Chondrocyte (in vitro differentiated cells): Measurements from ENCODE around the gene CCDC180. TPM values are rescaled to one million over a fixed set of nuclear protein-coding genes. Genes with fewer than 3 reads are reported as not detected.

ENCODE experiments used
- DNase-seq: peaks from one replicate; pipeline ENCODE4 v3.0.0; 2021; ENCODE audit warnings: mixed read lengths, low spot score
- H3K27ac Mint-ChIP-seq: one replicate; pipeline ENCODE4 v1.8.0; 2021; ENCODE audit warnings: mild to moderate bottlenecking, moderate library complexity, mixed read lengths; ENCODE audit not compliant: unreplicated experiment
- H3K27me3 Mint-ChIP-seq: 2 replicates; pipeline ENCODE4 v1.8.0; 2021; ENCODE audit warnings: low read depth, mixed read lengths
- H3K36me3 Mint-ChIP-seq: 2 replicates; pipeline ENCODE4 v1.8.0; 2021; ENCODE audit warnings: low read depth, mixed read lengths
- H3K4me1 Mint-ChIP-seq: 2 replicates; pipeline ENCODE4 v1.8.0; 2021; ENCODE audit warnings: low read depth, mild to moderate bottlenecking, mixed read lengths
- H3K4me3 Mint-ChIP-seq: one replicate; pipeline ENCODE4 v1.8.0; 2021; ENCODE audit warnings: mild to moderate bottlenecking, moderate library complexity, mixed read lengths; ENCODE audit not compliant: unreplicated experiment
- H3K9me3 Mint-ChIP-seq: 2 replicates; pipeline ENCODE4 v1.8.0; 2021; ENCODE audit warnings: low read depth, mixed read lengths
- total RNA-seq: library from RNA; stranded (reverse); gene quantifications from 3 replicates; pipeline ENCODE4 v1.2.1, GENCODE V29; 2021
- TF ChIP-seq, protein P1 (sequence below): fragments of 200-600 bp; sonication (generic); IDR thresholded peaks from 2 replicates; pipeline ENCODE4 v1.5.0; 2021; ENCODE audit warnings: antibody characterized with exemption, mild to moderate bottlenecking, moderate library complexity

Gene CCDC180
- total RNA-seq, 1 donor from 2014 or later = 5.1 TPM

DNA sequence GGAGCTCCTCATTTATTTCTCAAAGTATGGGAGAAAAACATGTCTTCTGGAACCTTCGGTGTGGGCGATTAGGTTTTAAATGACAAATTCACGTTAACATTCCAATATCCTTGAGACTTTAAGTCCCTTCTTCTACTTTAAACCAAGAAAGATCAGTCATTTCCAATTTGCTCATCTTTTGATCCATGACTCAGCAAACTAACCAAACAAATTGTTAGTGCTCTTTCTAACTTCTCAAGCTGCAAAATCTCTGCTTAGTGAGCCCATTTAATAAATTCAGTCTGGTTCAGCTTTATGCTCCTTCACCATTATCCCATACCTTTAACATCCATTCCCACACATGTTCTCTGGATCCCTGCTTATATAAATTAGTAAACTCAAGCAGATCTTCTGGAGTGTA lies 5.5 kb upstream of the CCDC180 start:
- Mint-ChIP-seq H3K4me1 (no peaks in the 10 kb centered on the region), H3K27ac (no peak overlapping the region), H3K9me3 (peaks cover 47% of the 10 kb centered on the region), H3K27me3 (no peaks in the 10 kb centered on the region), H3K36me3 (peaks cover 8% of the 10 kb centered on the region), H3K4me3 (no peak overlapping the region)
- TF ChIP-seq, protein P1, sequence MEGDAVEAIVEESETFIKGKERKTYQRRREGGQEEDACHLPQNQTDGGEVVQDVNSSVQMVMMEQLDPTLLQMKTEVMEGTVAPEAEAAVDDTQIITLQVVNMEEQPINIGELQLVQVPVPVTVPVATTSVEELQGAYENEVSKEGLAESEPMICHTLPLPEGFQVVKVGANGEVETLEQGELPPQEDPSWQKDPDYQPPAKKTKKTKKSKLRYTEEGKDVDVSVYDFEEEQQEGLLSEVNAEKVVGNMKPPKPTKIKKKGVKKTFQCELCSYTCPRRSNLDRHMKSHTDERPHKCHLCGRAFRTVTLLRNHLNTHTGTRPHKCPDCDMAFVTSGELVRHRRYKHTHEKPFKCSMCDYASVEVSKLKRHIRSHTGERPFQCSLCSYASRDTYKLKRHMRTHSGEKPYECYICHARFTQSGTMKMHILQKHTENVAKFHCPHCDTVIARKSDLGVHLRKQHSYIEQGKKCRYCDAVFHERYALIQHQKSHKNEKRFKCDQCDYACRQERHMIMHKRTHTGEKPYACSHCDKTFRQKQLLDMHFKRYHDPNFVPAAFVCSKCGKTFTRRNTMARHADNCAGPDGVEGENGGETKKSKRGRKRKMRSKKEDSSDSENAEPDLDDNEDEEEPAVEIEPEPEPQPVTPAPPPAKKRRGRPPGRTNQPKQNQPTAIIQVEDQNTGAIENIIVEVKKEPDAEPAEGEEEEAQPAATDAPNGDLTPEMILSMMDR = no peak
- DNase-seq = no peak

DNA sequence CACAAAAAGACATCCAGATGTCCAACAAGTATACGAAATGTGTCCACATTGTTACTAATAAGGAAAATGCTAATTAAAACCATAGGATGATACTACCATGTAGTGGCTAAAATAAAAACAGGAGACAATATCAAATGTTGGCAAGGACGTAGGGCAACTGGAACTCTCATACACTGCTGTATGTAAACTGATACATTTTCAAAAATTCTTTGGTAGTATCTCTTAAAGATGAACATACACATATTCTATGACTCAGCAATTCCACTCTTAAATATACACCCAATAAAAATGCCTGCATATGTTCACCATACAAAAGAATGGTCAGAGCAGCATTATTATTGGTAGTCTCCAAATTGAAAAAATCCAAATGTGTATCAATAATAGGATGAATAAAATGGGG lies 2.9 kb upstream of the CCDC180 start:
- Mint-ChIP-seq H3K9me3 (peaks cover 29% of the 10 kb centered on the region), H3K4me1 (peaks cover 10% of the 10 kb centered on the region), H3K27ac (no peak overlapping the region), H3K4me3 (no peak overlapping the region), H3K36me3 (no peaks in the 10 kb centered on the region), H3K27me3 (no peaks in the 10 kb centered on the region)
- no peak for DNase-seq
- TF ChIP-seq, protein P1 = no peak

DNA sequence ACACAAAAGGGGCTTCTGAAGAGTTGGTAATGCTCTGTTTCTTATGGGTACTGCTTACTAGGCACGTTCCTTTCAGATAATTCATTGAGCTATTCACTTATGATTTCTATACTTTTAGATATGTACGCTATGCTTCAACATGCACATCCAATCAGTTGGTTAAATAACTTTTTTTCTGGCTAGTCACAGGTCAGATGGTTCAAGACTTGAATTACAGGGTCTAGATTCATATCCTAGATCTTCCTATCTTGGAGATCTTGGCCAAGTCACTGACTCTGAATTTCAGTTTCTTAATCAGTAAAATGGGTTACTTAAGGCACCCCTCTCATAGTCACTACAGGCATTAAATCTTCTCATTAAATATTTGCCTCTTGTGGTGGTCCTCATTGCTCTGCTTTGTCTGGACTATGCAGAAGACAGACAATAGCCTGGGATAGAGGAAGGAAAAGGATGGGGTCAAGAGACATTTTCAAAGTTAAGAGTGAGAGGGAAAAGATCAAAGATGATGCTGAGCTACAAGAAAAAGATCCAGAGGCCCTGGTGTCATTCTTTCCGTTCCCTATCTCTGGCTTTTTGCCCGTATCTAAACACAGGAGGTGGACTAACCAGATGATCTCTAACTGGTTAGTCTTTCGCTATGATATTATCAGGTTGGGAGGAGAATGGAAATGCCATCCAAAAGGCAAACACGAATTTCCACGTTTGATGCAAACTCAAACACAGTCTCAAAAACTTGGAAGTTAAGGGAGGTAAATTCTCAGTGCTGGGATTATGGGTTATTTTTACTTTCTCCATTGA lies 1.8 kb upstream of the CCDC180 start:
- DNase-seq = no peak
- Mint-ChIP-seq H3K4me1 (peaks cover 10% of the 10 kb centered on the region), H3K4me3 (no peak overlapping the region), H3K27ac (no peak overlapping the region), H3K27me3 (no peaks in the 10 kb centered on the region), H3K9me3 (peaks cover 26% of the 10 kb centered on the region), H3K36me3 (no peaks in the 10 kb centered on the region)
- TF ChIP-seq, protein P1 = no peak

DNA sequence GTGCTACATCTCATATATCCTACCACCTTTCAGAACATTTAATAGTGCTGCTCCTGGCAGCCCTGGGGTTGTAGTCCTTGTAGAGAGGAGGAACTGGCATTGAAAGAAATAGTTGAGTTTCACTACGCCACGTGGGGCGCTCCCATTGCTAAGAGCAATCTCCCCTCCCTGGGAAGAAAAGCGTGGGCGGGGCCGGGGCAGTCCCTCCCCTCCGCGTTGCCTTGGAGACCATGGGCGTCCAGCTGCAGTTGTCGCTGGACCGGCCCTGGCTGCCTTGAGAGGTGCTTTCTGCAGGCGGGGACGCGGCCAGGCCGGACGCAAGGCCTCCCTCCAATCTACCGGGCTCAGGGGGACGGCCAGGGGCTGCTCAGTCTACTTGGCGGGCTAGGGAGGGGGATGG lies 368 bp upstream of the CCDC180 start:
- H3K36me3 Mint-ChIP-seq = peaks cover 2% of the 10 kb centered on the region
- no peaks in the 10 kb centered on the region for H3K27me3 Mint-ChIP-seq
- TF ChIP-seq, protein P1 = no peak
- DNase-seq = no peak
- peaks cover 16% of the 10 kb centered on the region for H3K9me3 Mint-ChIP-seq
- H3K4me3 Mint-ChIP-seq = no peak overlapping the region
- H3K27ac Mint-ChIP-seq = no peak overlapping the region
- peaks cover 10% of the 10 kb centered on the region for H3K4me1 Mint-ChIP-seq

DNA sequence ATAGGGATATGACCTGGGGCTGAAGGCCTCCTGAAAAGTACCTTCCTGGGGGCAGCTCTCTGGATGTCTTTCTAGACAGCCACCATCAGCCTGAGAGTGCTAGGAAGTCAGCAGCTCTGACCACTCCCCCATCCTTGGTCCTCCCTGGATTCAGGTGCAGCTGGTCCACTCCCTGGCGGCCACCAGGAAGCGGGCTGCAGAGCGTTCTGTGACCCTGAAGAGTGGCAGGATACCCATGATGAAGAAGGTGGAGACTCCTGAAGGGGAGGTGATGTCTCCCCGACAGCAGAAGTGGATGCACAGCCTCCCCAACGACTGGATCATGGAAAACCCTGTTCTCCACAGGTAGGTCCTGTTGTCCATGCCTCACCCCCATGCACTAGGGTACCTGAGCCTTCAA lies 1.8 kb downstream of the CCDC180 start:
- no peak for DNase-seq
- Mint-ChIP-seq H3K27me3 (no peaks in the 10 kb centered on the region), H3K9me3 (peaks cover 3% of the 10 kb centered on the region), H3K27ac (no peak overlapping the region), H3K36me3 (peaks cover 9% of the 10 kb centered on the region), H3K4me3 (no peak overlapping the region), H3K4me1 (peaks cover 10% of the 10 kb centered on the region)
- TF ChIP-seq, protein P1 = no peak
